ENCODE results near the gene RASGRP3.
A peak's percentile ranks its signal among the peaks of the same experiment; 100 is the strongest.
"Not testable (repeated sequence)": the region's sequence is repeated elsewhere in the genome, so short reads cannot be mapped to it uniquely, and the experiment has no call there.

Gene RASGRP3

GRCh38 chr2:33476131-33476792 is at the start of gene RASGRP3:
RASGRP3 (plus strand) TSS chr2:33476649; CDS start chr2:33515137, 38,488 bp downstream.
- DNase-seq: peak; percentile 61 to 94

GRCh38 chr2:33426666-33427231 is 49.7 kb upstream of the RASGRP3 start:
- no peak for DNase-seq

GRCh38 chr2:33430077-33430476 is 46.4 kb upstream of the RASGRP3 start:
- DNase-seq: no peak

GRCh38 chr2:33430856-33431255 is 45.6 kb upstream of the RASGRP3 start:
- DNase-seq: no peak

- no peak for DNase-seq
Observed at GRCh38 chr2:33432871-33433270, 43.6 kb upstream of the RASGRP3 start.

- no peak for DNase-seq
Observed at GRCh38 chr2:33433279-33434235, 42.9 kb upstream of the RASGRP3 start.

- DNase-seq: no peak
Observed at GRCh38 chr2:33435518-33435917, 40.9 kb upstream of the RASGRP3 start.

- DNase-seq: no peak
Observed at GRCh38 chr2:33436083-33436482, 40.4 kb upstream of the RASGRP3 start.

GRCh38 chr2:33437297-33437696 is 39.2 kb upstream of the RASGRP3 start:
- no peak for DNase-seq

GRCh38 chr2:33437815-33438214 is 38.6 kb upstream of the RASGRP3 start:
- DNase-seq: no peak

GRCh38 chr2:33441235-33441810 is 35.1 kb upstream of the RASGRP3 start:
- DNase-seq: peak in 1 of 2 donors; percentile 32

- DNase-seq: not testable (repeated sequence)
Observed at GRCh38 chr2:33442052-33442451, 34.4 kb upstream of the RASGRP3 start.

GRCh38 chr2:33442528-33443079 is 33.8 kb upstream of the RASGRP3 start:
- DNase-seq: no peak

GRCh38 chr2:33443274-33443829 is 33.1 kb upstream of the RASGRP3 start:
- DNase-seq: no peak

- DNase-seq: no peak
Observed at GRCh38 chr2:33444967-33445366, 31.5 kb upstream of the RASGRP3 start.

- no peak for DNase-seq
Observed at GRCh38 chr2:33448220-33448899, 28.1 kb upstream of the RASGRP3 start.

GRCh38 chr2:33451214-33451613 is 25.2 kb upstream of the RASGRP3 start:
- no peak for DNase-seq

- DNase-seq: no peak
Observed at GRCh38 chr2:33451825-33452224, 24.6 kb upstream of the RASGRP3 start.

- no peak for DNase-seq
Observed at GRCh38 chr2:33452545-33452944, 23.9 kb upstream of the RASGRP3 start.

- no peak for DNase-seq
Observed at GRCh38 chr2:33453905-33454479, 22.5 kb upstream of the RASGRP3 start.

- no peak for DNase-seq
Observed at GRCh38 chr2:33457556-33458247, 18.7 kb upstream of the RASGRP3 start.
